Measurements from ENCODE around the gene CHMP2A. TPM values are rescaled to one million over a fixed set of nuclear protein-coding genes. Genes with fewer than 3 reads are reported as not detected.
A peak's percentile ranks its signal among the peaks of the same experiment; 100 is the strongest.
"Not testable (repeated sequence)": the region's sequence is repeated elsewhere in the genome, so short reads cannot be mapped to it uniquely, and the experiment has no call there.

The CHMP2A gene
- polyA plus RNA-seq, 10 donors: 63.5 to 82.8 (median 72.7) TPM

DNA sequence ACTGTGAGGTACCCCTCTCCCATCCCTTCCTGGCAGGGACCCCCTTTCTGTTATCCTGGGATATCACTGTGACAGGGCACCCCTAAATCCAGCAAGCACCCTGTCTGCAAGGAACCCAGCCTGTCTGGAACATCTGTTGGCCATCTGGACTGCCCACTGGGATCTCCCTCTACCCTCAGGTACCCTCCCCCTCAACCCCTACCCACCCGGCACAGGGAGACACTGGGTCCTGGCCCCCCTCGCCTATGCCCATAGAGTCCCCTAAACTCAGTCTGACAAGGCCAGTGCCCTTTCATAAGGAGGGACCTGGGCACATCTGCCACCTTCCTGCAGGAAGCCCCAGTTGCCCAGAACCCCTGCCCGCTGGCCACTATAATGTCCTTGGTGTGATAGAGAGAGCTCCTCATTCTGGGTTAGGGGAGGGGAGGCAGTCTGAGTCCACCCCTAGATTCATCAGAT, 40.3 kb downstream of the CHMP2A start:
- no peak for DNase-seq

DNA sequence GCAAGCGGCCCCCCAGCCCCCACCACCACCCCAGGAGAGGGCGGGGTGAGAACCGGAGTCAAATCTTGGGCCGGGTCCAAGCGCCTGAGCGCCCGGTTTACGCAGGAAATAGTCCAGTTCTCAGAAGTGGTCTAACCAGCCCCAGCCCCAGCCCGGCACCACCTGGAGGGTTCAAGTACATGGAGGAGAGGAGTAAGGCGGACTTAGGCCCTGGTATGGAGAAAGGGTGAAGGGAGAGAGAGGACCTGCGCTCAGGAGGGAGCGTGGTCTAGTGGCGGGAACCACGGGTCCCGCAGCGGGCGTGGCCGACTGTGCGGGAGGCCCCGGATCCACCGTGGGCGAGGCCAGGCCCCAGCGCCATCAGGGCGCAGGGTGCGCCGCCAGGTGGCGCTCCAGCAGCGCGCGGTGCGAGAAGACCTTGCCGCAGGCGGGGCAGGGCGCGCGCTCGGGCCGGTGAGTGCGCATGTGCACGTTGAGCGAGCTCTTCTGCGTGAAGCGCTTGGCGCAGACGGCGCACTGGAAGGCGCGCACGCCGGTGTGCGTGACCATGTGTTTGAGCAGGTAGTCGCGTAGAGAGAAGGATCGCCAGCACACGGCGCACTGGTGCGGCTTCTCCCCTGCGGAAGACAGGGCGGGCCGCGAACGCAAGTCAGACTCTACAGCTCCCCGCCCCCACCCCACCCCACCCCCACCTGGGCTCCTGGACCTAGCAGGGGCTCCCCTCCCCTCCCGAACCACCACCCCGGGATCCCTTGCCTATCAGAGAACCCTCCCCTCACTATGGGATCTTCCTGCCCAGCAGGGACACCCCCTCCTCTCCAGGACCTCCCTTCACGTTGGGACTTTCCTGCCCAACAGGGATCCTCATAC, 41.0 kb downstream of the CHMP2A start:
- peak; percentile 80 to 95 (median 94) for DNase-seq

DNA sequence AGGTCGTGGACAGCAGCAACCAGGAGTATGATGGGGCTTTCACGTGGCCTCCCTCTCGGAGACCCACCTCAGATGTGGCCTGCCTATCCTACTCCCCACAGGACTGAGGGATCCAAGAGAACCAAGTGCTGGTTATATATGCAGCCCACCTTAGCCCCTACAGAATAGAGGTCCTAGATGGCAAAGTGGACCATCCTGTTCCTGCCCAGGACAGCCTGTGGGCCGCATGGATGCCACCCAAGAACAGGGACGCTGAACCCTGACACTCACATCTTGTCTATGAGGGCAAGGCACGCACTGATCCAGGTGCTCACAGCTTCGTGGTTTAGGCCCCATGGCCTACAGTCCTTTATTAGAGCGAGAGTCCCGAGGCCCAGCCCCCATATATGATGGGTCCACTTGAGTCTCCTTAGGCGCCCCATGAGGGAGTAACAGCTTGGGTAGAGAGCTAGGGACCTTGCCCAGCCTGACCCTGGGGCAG, 41.7 kb downstream of the CHMP2A start:
- no peak for DNase-seq

DNA sequence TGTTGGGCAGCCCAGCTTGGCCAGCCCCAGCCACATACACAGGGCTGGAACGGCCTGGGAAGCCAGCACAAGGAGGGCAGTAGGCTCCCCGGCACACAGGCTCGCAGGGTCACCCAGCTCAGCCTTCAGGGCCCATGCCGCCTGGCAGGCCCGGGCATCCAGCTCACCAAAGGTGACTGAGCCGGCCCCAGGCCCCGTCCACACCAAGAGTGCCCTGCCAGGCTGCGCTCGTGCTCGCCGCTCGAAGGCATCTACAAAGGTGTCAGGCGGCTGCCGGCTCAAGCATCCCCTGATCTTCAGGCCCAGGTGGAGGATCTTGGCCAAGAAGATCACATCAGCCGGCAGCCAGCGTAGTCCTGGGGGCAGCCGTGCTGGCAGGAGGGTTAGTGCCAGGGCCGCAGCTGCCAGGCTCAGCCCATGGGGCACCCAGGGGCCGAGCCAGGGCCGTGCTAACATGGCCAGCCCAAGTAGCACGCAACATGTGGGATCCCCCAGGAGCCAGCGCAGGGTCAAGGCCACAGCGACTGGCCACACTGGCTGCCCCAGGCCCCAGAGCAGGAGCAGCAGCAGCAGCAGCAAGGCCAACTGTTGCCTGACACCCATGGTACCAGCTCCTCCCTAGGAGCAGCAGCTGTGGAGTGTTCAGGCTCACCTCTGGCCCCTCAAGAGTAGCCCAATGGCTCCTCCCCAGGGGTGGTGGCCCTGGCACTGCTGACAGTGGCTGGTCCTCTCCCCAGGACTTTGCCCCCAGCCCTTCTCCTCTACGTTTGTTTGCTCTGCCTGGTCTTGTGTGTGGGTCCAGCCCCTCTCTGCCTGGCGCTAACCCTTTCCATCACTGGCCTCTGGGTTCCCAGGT, 43.3 kb downstream of the CHMP2A start, which contains the start of gene SLC27A5:
Gene SLC27A5, minus strand, starts transcription at position 640 of the 856 bp plus-strand sequence. Its CDS starts 37 bp downstream, at position 603.
- no peak for DNase-seq

DNA sequence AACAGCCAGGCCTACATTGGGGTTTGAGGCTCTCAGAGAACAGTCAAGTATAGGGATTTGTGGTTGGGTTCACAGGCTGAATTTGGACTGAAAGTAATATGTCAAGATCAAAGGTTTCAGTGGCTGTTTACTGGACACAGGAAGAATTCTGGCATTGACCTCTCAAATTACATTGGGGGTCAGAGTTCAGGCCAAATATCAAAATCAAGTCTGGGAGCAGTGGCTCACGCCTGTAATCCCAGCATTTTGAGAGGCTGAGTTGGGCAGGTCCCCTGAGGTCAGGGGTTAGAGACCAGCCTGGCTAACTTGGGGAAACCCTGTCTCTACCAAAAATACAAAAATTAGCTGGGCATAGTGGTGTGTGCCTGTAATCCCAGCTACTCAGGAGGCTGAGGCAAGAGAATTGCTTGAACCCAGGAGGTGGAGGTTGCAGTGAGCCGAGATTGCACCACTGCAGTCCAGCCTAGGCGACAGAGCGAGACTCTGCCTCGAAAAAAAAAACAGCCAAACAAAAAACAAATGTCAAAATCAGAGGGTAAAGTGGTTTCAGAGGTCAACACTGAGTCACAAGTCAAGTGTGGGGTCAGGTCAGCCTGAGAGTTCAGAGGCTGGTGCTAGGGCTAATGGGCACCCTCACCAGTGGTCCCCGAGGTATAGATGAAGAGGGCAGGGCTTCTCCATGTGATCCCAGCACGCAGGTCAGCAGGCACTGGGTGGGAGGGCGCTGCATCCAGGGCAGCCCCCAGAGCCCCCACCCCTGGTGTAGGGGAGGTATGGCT, 44.6 kb downstream of the CHMP2A start:
- DNase-seq: no peak

DNA sequence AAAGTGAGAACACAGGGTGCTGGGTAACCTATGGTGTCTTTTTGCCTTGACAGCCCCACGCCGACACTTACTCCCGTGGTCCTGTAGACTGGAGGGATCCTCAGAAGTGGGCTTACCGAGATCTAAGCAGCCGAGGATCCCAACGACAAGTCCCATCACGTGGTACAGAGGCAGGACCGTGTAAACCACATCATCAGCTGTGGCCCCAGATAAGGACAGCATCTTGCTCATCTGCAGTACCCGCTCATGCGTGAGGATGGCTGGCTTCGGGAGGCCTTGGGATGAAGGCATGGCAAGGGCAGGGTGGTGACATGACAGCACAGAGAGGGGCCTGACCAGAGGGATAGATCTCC, 45.2 kb downstream of the CHMP2A start:
- DNase-seq: no peak

DNA sequence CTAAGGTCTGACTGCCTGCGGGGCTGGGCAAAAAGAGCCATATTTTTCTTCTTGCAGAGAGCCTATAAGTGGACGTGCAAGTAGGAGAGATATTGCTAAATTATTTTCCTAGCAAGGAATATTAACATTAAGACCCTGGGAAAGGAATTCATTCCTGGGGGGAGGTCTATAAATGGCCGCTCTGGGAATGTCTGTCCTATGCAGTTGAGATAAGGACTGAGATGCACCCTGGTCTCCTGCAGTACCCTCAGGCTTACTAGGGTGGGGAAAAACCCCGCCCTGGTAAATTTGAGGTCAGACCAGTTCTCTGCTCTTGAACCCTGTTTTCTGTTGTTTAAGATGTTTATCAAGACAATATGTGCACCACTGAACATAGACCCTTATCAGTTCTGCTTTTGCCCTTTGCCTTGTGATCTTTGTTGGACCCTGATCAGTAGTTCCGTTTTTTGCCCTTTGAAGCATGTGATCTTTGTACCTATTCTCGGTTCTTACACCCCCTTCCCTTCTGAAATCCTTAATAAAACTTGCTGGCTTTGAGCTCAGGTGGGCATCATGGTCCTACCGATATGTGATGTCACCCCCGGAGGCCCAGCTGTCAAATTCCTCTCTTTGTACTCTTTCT, 47.2 kb downstream of the CHMP2A start:
- not testable (repeated sequence) for DNase-seq

Other genes with a start within 250 kb of the CHMP2A start
- gene ERVK3-1, start 249.7 kb downstream of the CHMP2A start, polyA plus RNA-seq (ENCODE audit: insufficient read length in 10 of 10): 10 to 100 TPM; 23.7 to 34.9 (median 30.5) TPM
- gene ZSCAN22, start 228.1 kb downstream of the CHMP2A start, polyA plus RNA-seq (ENCODE audit: insufficient read length in 10 of 10): 1 to 10 TPM; 2.7 to 3.4 (median 2.9) TPM
- gene A1BG, start 201.6 kb downstream of the CHMP2A start, polyA plus RNA-seq (ENCODE audit: insufficient read length in 10 of 10): 1 to 10 TPM; 1.1 to 7.3 (median 3.2) TPM
- 1 to 10 TPM; 1.8 to 3.5 (median 2.1) TPM for gene ZNF497, start 192.4 kb downstream of the CHMP2A start, polyA plus RNA-seq (ENCODE audit: insufficient read length in 10 of 10)
- 1 to 10 TPM in 7 of 10 donors, under 1 TPM in 3; 0.36 to 2.7 (median 1.3) TPM for gene ZNF837, start 174.1 kb downstream of the CHMP2A start, polyA plus RNA-seq (ENCODE audit: insufficient read length in 10 of 10)
- gene RPS5, start 167.8 kb downstream of the CHMP2A start, polyA plus RNA-seq (ENCODE audit: insufficient read length in 10 of 10): 1,000 to 10,000 TPM; 1,378 to 1,791 (median 1,640) TPM
- under 1 TPM in 1 of 10 donors, not detected in 9; 0.17 TPM for gene RNF225, start 159.4 kb downstream of the CHMP2A start, polyA plus RNA-seq (ENCODE audit: insufficient read length in 10 of 10)
- gene ZNF584, start 146.5 kb downstream of the CHMP2A start, polyA plus RNA-seq (ENCODE audit: insufficient read length in 10 of 10): 1 to 10 TPM; 4.5 to 7.6 (median 5.7) TPM
- 1 to 10 TPM; 3.8 to 5.6 (median 5.0) TPM for gene ZNF132, start 115.0 kb downstream of the CHMP2A start, polyA plus RNA-seq (ENCODE audit: insufficient read length in 10 of 10)
- gene ZNF324B, start 103.5 kb downstream of the CHMP2A start, polyA plus RNA-seq (ENCODE audit: insufficient read length in 10 of 10): 1 to 10 TPM; 2.3 to 4.2 (median 3.4) TPM
- 1 to 10 TPM; 3.3 to 6.4 (median 5.0) TPM for gene ZNF324, start 88.0 kb downstream of the CHMP2A start, polyA plus RNA-seq (ENCODE audit: insufficient read length in 10 of 10)
- 1 to 10 TPM; 5.2 to 9.3 (median 6.4) TPM for gene ZNF446, start 78.8 kb downstream of the CHMP2A start, polyA plus RNA-seq (ENCODE audit: insufficient read length in 10 of 10)
- gene SLC27A5, start 43.1 kb downstream of the CHMP2A start, polyA plus RNA-seq (ENCODE audit: insufficient read length in 10 of 10): 1 to 10 TPM; 2.4 to 5.5 (median 3.9) TPM
- 10 to 100 TPM in 3 of 10 donors, 1 to 10 TPM in 7; 6.3 to 11.2 (median 7.9) TPM for gene ZBTB45, start 35.3 kb downstream of the CHMP2A start, polyA plus RNA-seq (ENCODE audit: insufficient read length in 10 of 10)
- 100 to 1,000 TPM; 277 to 491 (median 336) TPM for gene TRIM28, start 11.0 kb downstream of the CHMP2A start, polyA plus RNA-seq (ENCODE audit: insufficient read length in 10 of 10)
- gene UBE2M, start 3.5 kb upstream of the CHMP2A start, polyA plus RNA-seq (ENCODE audit: insufficient read length in 10 of 10): 10 to 100 TPM; 58.0 to 70.4 (median 65.5) TPM
- 10 to 100 TPM in 8 of 10 donors, 1 to 10 TPM in 2; 9.6 to 25.7 (median 14.2) TPM for gene MZF1, start 18.2 kb upstream of the CHMP2A start, polyA plus RNA-seq (ENCODE audit: insufficient read length in 10 of 10)

Data from muscle of back (tissue), 11 donors.